Esophagus (tissue), 2 donors: ENCODE results near the gene TXLNB. TPM values are rescaled to one million over a fixed set of nuclear protein-coding genes. Genes with fewer than 3 reads are reported as not detected.

ENCODE experiments used
- H3K27ac ChIP-seq, 2 donors: one replicate each; pipeline ENCODE4 v1.5.1; 2013; ENCODE audit warnings: low read depth in 2 of 2, mild to moderate bottlenecking in 2 of 2, inconsistent platforms in 1 of 2, low read length in 1 of 2, moderate library complexity in 1 of 2
- H3K27me3 ChIP-seq, 2 donors: one replicate each; pipeline ENCODE4 v1.6.1; 2013; ENCODE audit warnings: low read length in 2 of 2, control low read depth in 1 of 2, mild to moderate bottlenecking in 1 of 2; ENCODE audit not compliant: insufficient read depth in 2 of 2, control insufficient read depth in 1 of 2
- H3K36me3 ChIP-seq, 2 donors: one replicate each; pipeline ENCODE4 v1.6.1; 2013; ENCODE audit warnings: low read length in 1 of 2; ENCODE audit not compliant: control insufficient read depth in 2 of 2, insufficient read depth in 2 of 2
- H3K4me1 ChIP-seq, 2 donors: one replicate each; pipeline ENCODE4 v1.6.1; 2013; ENCODE audit warnings: low read length in 1 of 2; ENCODE audit not compliant: control insufficient read depth in 2 of 2, insufficient read depth in 2 of 2
- H3K4me3 ChIP-seq, 2 donors: one replicate each; pipeline ENCODE4 v1.5.1; 2013; ENCODE audit warnings: low read length in 2 of 2, mild to moderate bottlenecking in 2 of 2, low read depth in 1 of 2, moderate library complexity in 1 of 2
- H3K9me3 ChIP-seq, 2 donors: one replicate each; pipeline ENCODE4 v1.6.1; 2013; ENCODE audit warnings: mild to moderate bottlenecking in 2 of 2, low read depth in 1 of 2, low read length in 1 of 2, moderate library complexity in 1 of 2; ENCODE audit not compliant: control insufficient read depth in 2 of 2, insufficient read depth in 1 of 2
- WGBS, 2 donors: extraction: QIAGEN DNeasy Blood & Tissue Kit; methylation state at CpG; one replicate each; pipeline ENCODE4 v1.1.7; 2013; 5-methylcytosine and 5-hydroxymethylcytosine counted together
- polyA plus RNA-seq, 2 donors: library from polyadenylated mRNA; stranded (reverse); fragments of 200-250 nt; gene quantifications; one replicate each; pipeline ENCODE4 v1.2.3, GENCODE V29; 2013
- donor health status: healthy with polysubstance abuse.
- donor health status: Bipolar disorder and iron deficiency.

Gene TXLNB
- polyA plus RNA-seq, 2 donors: 0.14 to 0.16 TPM

- Histone ChIP-seq H3K9me3 (no peaks in the 10 kb centered on the region), H3K4me1 (no peaks in the 10 kb centered on the region), H3K27ac (no peak overlapping the region), H3K27me3 (no peaks in the 10 kb centered on the region), H3K4me3 (no peak overlapping the region), H3K36me3 (no peaks in the 10 kb centered on the region)
- WGBS, 2 donors: 56 to 63% methylated on average over 6 of the region's 6 CpGs
Measured at GRCh38 chr6:139313784-139314545, 22.2 kb upstream of the TXLNB start.

- Histone ChIP-seq H3K27me3 (no peaks in the 10 kb centered on the region), H3K27ac (no peak overlapping the region), H3K4me1 (no peaks in the 10 kb centered on the region), H3K36me3 (no peaks in the 10 kb centered on the region), H3K9me3 (no peaks in the 10 kb centered on the region), H3K4me3 (no peak overlapping the region)
- 87 to 90% methylated on average over 7 of the region's 7 CpGs for WGBS, 2 donors
Measured at GRCh38 chr6:139313229-139313628, 21.4 kb upstream of the TXLNB start.

GRCh38 chr6:139311831-139312230 lies 20.0 kb upstream of the TXLNB start:
- H3K4me1 ChIP-seq: no peaks in the 10 kb centered on the region
- H3K4me3 ChIP-seq: no peak overlapping the region
- 92 to 96% methylated on average over 2 of the region's 2 CpGs for WGBS, 2 donors
- no peaks in the 10 kb centered on the region for H3K36me3 ChIP-seq
- H3K27me3 ChIP-seq: no peaks in the 10 kb centered on the region
- H3K9me3 ChIP-seq: no peaks in the 10 kb centered on the region
- no peak overlapping the region for H3K27ac ChIP-seq

- WGBS, 2 donors: 75 to 82% methylated on average over 2 of the region's 2 CpGs
- H3K9me3 ChIP-seq: no peaks in the 10 kb centered on the region
- H3K27ac ChIP-seq: no peak overlapping the region
- H3K4me1 ChIP-seq: no peaks in the 10 kb centered on the region
- H3K27me3 ChIP-seq: no peaks in the 10 kb centered on the region
- no peaks in the 10 kb centered on the region for H3K36me3 ChIP-seq
- no peak overlapping the region for H3K4me3 ChIP-seq
Measured at GRCh38 chr6:139308936-139309603, 17.3 kb upstream of the TXLNB start.

GRCh38 chr6:139308286-139308916 lies 16.6 kb upstream of the TXLNB start:
- Histone ChIP-seq H3K4me3 (no peak overlapping the region), H3K9me3 (no peaks in the 10 kb centered on the region), H3K4me1 (no peaks in the 10 kb centered on the region), H3K27me3 (no peaks in the 10 kb centered on the region), H3K27ac (no peak overlapping the region), H3K36me3 (no peaks in the 10 kb centered on the region)
- 77% methylated on average over 5 of the region's 5 CpGs for WGBS, 2 donors

GRCh38 chr6:139306291-139306981 lies 14.6 kb upstream of the TXLNB start:
- Histone ChIP-seq H3K4me3 (no peak overlapping the region), H3K4me1 (no peaks in the 10 kb centered on the region), H3K27me3 (no peaks in the 10 kb centered on the region), H3K9me3 (no peaks in the 10 kb centered on the region), H3K27ac (no peak overlapping the region), H3K36me3 (no peaks in the 10 kb centered on the region)
- 82 to 83% methylated on average over 3 of the region's 3 CpGs for WGBS, 2 donors

GRCh38 chr6:139303185-139303584 lies 11.4 kb upstream of the TXLNB start:
- 92 to 93% methylated on average over 2 of the region's 2 CpGs for WGBS, 2 donors
- no peaks in the 10 kb centered on the region for H3K4me1 ChIP-seq
- no peaks in the 10 kb centered on the region for H3K27me3 ChIP-seq
- no peaks in the 10 kb centered on the region for H3K36me3 ChIP-seq
- H3K27ac ChIP-seq: no peak overlapping the region
- H3K4me3 ChIP-seq: no peak overlapping the region
- no peaks in the 10 kb centered on the region for H3K9me3 ChIP-seq

GRCh38 chr6:139297921-139298320 lies 6.1 kb upstream of the TXLNB start:
- H3K27ac ChIP-seq: no peak overlapping the region
- H3K4me3 ChIP-seq: no peak overlapping the region
- no peaks in the 10 kb centered on the region for H3K4me1 ChIP-seq
- H3K36me3 ChIP-seq: no peaks in the 10 kb centered on the region
- no peaks in the 10 kb centered on the region for H3K27me3 ChIP-seq
- no peaks in the 10 kb centered on the region for H3K9me3 ChIP-seq

GRCh38 chr6:139296927-139297326 lies 5.1 kb upstream of the TXLNB start:
- no peaks in the 10 kb centered on the region for H3K9me3 ChIP-seq
- H3K4me1 ChIP-seq: peaks cover 0 to under 1% of the 10 kb centered on the region in 2 donors
- no peak overlapping the region for H3K4me3 ChIP-seq
- WGBS, 2 donors: 63 to 71% methylated on average over 1 of the region's 1 CpG
- H3K36me3 ChIP-seq: no peaks in the 10 kb centered on the region
- H3K27me3 ChIP-seq: no peaks in the 10 kb centered on the region
- H3K27ac ChIP-seq: no peak overlapping the region
